CD4-positive, alpha-beta T cell treated with Interferon gamma for 1 hour (primary cell): ENCODE results near the gene PCGF5.
A peak's percentile ranks its signal among the peaks of the same experiment; 100 is the strongest.
"Not testable (repeated sequence)": the region's sequence is repeated elsewhere in the genome, so short reads cannot be mapped to it uniquely, and the experiment has no call there.

Source experiments
- DNase-seq: peaks from one replicate; pipeline ENCODE4 v3.0.0-alpha.2; 2020

The PCGF5 gene

DNA sequence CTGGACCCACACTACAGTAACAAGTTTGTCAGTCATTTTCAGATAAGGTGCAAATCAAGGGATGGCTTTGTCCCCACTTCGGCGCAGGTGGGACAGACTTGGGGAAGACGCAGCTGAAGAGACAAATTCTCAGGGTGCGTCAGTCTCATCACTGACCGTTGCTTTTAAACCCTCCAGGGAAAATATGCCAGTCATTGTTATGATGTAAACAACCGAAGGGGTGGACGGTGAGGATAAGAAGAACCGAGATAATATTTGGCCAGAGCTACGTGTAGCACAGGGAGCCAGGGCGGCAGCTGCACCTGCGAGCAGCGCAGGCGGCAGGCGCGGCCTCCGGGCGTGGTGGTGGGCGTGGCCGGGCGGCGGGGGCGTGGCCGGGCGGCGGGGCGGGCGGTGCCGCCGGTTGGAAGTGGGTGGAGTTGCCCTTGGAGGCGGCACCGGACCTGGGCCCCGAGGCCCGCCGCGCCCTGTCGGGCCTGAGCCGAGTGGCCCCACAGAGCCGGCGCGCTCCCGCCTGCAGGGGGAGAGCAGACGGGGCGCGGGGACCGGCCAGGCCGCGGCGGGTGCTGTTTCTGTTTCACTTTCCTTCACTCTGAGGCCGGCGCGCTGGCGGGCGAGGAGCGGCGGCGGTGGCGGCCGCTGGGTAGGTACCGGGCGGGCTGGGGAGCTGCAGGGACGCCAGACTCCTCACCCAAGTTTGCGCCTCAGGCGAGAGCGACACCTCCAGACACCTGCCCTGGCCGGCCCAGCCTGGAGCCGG lies at the start of gene PCGF5:
PCGF5 (plus strand) TSS at position 470 of the 760 bp plus-strand sequence. CDS start 2,209 bp downstream, outside the sequence.
- peak; percentile 94 for DNase-seq

DNA sequence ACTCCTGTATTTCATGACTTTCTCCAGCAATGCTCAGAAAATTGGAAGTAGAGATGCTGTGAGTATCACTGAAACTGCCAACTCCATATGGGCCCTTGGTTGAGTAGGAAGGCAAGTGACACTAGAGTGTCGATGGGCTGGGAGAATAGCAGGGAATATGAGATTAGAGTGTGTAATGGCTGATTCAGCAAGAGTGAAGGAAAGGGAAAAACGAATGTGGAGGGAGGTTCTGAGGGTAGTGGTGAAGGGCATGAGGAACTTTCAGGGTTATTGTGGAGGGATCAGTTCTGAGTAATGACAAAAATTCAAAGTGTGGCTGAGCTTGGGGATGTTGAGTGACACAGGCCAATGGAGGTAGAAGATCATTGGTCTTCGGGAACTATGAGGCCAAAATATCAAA lies 49.0 kb upstream of the PCGF5 start:
- DNase-seq: no peak

DNA sequence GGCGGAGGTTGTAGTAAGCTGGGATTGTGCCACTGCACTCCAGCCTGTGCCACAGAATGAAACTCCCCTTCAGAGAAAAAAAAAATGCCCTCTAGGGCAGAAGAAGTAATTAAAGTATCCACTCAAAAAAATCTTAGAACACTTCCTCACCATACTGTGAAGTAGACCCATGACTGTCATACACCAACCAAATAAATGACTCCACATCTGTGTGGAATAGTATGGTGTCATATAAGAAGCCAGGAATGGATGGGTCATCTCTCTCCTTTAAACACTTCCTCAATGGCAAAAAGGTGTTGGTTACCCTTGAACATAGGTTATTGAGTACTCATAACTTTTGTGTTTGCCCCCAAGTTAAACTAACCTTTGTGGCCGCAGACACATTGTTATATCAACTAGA lies 48.1 kb upstream of the PCGF5 start:
- DNase-seq: no peak

- no peak for DNase-seq
Observed at GRCh38 chr10:91185239-91185875, 35.1 kb upstream of the PCGF5 start.

DNA sequence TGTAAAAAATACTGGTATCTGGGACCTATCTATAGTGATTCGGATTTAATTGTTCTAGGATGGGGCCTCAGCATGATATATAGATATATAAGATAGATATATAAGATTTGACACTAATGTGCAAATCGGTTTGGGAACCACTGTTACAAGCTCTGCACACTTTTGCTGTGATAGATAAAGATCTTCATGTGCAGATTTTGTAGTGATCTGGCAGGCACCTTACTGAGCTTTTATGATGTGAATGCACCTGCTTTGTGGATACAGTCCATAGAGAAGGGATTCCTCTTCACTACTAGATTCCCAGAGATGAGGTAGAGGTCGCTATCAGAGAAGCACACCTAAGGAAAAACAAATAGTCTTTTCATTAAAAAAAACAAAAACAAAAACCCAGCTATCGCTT lies 33.3 kb upstream of the PCGF5 start:
- DNase-seq: no peak

DNA sequence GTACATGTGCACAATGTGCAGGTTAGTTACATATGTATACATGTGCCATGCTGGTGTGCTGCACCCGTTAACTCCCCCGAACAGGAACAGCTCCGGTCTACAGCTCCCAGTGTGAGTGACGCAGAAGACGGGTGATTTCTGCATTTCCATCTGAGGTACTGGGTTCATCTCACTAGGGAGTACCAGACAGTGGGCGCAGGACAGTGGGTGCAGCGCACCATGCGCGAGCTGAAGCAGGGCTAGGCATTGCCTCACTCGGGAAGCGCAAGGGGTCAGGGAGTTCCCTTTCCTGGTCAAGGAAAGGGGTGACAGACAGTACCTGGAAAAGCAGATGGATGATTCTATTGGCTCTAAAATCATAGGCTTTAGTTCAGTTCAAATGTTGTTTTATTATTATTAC lies 32.5 kb upstream of the PCGF5 start:
- DNase-seq: not testable (repeated sequence)

DNA sequence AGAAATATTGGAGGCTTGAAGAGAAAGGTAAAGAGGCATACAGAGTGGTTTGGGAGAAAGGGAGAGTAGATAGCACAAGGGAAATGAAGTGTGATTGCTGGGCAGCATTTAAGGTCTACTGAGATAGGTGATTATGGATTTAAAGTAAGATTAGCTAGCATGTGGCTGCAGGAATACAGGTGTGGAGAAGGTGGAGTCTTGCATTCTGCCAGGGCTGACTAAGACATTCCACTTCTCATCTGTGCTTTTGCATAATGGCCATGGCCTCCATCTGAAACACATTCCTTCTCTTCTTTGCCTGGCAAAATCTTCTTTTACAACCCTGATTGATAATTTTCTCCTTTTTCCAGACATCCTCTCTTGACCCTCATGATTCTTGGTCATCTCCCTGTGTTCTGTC lies 31.6 kb upstream of the PCGF5 start:
- DNase-seq: no peak

- no peak for DNase-seq
Observed at GRCh38 chr10:91190388-91190870, 30.0 kb upstream of the PCGF5 start.

GRCh38 chr10:91190876-91191583 lies 29.4 kb upstream of the PCGF5 start:
- DNase-seq: no peak

- DNase-seq: no peak
Observed at GRCh38 chr10:91191584-91191919, 28.9 kb upstream of the PCGF5 start.

DNA sequence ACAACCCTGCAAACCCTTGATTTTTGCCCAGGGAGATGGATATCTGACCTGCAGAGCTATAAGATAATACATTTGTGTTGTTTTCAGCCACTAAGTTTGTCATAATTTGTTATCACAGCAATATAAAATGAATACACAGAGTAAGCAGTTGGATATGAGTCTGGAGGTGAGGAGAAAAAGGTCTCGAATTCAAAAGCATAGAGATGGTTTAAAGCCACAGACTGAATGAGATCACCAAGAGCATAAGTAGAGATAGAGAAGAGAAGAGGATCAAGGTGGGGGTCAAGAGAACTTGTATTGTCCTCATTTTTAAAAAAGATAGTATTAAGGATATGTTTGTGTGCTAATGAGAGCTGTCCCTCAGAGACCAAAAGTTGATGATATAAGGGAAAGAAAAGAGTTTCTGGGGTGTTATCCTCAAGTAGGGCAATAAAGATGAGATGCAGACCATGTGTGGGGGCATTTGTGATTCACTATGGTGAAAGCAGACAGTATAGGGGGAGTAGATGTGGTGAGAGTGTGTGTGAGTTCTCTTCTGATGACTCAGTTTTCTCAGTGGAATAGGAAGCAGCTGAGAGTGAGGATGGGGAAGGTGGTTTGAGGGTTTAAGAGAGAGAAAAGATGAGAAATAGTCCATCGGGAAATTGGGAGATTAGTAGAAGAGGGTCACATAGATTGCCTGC lies 25.8 kb upstream of the PCGF5 start:
- DNase-seq: no peak

DNA sequence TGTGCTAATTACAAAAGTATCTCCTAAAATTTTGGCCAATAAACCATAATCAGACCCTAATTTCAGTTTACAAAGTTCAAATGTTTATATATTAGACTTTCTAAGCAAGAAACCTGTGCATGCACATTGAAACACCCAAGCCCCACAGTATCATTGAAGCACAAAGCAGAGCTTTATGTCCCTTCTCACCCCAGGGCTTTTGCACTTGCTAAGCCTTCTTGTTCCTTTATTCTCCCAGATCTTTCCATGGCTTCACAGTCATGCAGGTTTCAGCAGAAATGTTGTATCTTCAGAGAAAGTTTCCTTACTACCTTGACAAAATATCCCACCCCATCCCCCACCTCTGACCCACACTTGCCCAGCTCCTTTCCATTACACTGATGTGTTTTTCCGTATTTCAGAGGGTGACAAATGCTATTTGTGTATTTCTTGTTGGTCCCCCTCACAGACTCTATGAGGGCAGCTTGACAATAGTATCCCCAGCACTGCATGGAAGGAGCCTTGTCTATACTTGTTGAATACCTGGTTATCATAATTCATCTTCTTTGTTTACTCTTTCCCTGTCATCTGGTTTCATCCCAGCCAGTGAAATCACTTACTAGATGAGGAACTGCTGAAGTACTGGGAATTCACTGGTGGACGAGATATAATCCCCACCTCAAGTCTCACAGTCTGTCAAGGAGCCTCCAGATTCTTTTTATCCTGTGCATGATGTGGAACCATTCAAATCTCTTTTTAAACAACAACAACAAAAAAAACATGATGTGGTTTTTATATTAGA lies 24.0 kb upstream of the PCGF5 start:
- no peak for DNase-seq

GRCh38 chr10:91197127-91197526 lies 23.3 kb upstream of the PCGF5 start:
- DNase-seq: no peak

GRCh38 chr10:91198781-91199180 lies 21.7 kb upstream of the PCGF5 start:
- DNase-seq: no peak

GRCh38 chr10:91200314-91201212 lies 19.9 kb upstream of the PCGF5 start:
- DNase-seq: no peak

DNA sequence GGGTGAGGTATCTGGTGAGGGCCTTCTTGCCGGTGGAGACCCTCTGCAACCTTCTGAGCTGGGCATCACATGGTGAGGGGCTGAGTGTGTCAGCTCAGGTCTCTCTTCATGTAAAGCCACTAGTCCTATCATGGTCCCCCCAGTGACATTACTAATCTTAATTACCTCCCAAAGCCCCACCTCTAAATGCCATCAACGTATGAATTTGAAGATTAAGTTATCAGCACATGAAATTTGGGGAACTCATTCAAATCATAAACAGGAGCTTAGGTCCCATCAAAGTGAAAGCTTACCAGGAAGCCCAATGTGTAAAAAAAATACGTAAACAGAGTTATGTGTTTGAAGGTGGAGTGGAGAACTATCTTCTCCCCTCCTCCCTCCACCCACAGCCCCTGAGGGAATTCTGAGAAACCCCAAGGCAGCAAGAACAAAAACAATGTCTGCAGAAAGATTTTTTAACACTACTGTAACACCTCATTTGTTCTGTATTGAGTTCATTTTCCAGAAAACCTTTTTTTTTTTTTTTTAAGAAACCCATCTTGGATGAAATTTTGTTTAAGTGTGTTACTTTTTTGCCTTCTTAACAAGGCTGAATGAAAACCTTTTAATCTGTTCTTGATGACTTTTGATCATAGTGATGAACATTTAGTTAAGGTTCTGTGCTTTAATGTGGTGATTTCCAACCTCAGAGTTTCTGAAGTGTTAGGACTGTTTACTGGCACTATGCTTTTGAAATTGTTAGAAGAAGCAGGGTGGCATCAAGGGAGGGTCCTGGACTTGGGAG lies 19.1 kb upstream of the PCGF5 start:
- DNase-seq: peak; percentile 57

- DNase-seq: no peak
Observed at GRCh38 chr10:91206427-91206826, 14.0 kb upstream of the PCGF5 start.

DNA sequence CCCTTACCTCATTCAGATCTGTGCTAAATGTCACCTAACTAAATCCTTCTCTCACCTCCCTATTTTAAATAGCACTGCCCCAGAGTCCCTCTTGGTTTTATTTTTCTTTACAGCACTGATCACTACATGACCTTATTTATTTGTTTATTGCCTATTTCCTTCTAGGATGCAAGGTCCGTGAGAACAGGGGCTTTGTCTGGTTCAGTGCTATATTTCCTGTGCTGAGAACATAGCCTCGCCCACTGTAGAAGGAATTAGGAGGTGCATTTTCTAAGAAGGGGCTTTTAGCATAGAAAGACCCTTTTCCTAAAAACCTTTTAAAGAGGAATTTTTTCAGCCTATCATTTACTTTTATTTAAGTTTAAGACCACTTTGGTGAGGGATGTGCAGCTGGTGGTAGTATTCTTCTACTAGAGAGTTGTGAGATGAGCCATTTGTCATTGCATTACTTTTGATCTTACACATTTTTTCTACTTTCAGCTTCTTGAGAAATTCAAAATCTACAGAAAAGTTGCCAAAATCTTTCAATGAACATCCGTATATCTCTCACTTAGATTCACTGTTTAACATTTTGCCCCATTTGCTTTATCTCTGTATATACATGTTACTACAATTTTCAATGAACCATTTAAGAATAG lies 13.5 kb upstream of the PCGF5 start:
- DNase-seq: no peak

GRCh38 chr10:91208642-91209041 lies 11.8 kb upstream of the PCGF5 start:
- no peak for DNase-seq

GRCh38 chr10:91210014-91210413 lies 10.4 kb upstream of the PCGF5 start:
- DNase-seq: no peak
